ENCODE data around the gene MARS1. TPM values are rescaled to one million over a fixed set of nuclear protein-coding genes. Genes with fewer than 3 reads are reported as not detected.
A peak's percentile ranks its signal among the peaks of the same experiment; 100 is the strongest.
"Not testable (repeated sequence)": the region's sequence is repeated elsewhere in the genome, so short reads cannot be mapped to it uniquely, and the experiment has no call there.

Gene MARS1
- 176 to 350 TPM (median 331 TPM) in 3 replicates for total RNA-seq
- long read RNA-seq, transcript MARS-201 (21 exons, 2,905 nt) = major isoform, 578 of 714 reads
- long read RNA-seq, partial matches to known transcripts = 46 of 714 reads
- long read RNA-seq, other reads (novel, unspliced or antisense) = 90 of 714 reads

- no peaks in the 10 kb centered on the region for H3K27me3 Mint-ChIP-seq (ENCODE audit: low read depth)
- peak; percentile 94 for DNase-seq (ENCODE audit: low spot score)
- peak within 1 kb of the TSS; percentile 99 for H3K4me3 Mint-ChIP-seq (ENCODE audit: unreplicated experiment)
- peak; percentile 27 for TF ChIP-seq CTCF (IDR thresholded peaks at IDR 0.05)
- H3K36me3 Mint-ChIP-seq (ENCODE audit: low read depth) = peaks cover 30% of the 10 kb centered on the region
- peaks cover 42% of the 10 kb centered on the region for H3K4me1 Mint-ChIP-seq (ENCODE audit: low read depth)
- H3K9me3 Mint-ChIP-seq (ENCODE audit: low read depth) = no peaks in the 10 kb centered on the region
- peak within 1 kb of the TSS; percentile 97 for H3K27ac Mint-ChIP-seq (ENCODE audit: unreplicated experiment)
These were observed at the start of gene MARS1 for GRCh38 chr12:57487597-57488401. MARS1 (plus strand) TSS chr12:57488068; CDS start chr12:57488091, 23 bp downstream.

GRCh38 chr12:57438400-57438799 lies 49.5 kb upstream of the MARS1 start:
- Mint-ChIP-seq H3K27ac (ENCODE audit: unreplicated experiment) (no peak overlapping the region), H3K36me3 (ENCODE audit: low read depth) (no peaks in the 10 kb centered on the region), H3K4me3 (ENCODE audit: unreplicated experiment) (no peak overlapping the region), H3K4me1 (ENCODE audit: low read depth) (peaks cover 4% of the 10 kb centered on the region), H3K9me3 (ENCODE audit: low read depth) (no peaks in the 10 kb centered on the region), H3K27me3 (ENCODE audit: low read depth) (no peaks in the 10 kb centered on the region)
- DNase-seq (ENCODE audit: low spot score) = no peak
- no peak for TF ChIP-seq CTCF (IDR thresholded peaks at IDR 0.05)

GRCh38 chr12:57439762-57440266 lies 48.1 kb upstream of the MARS1 start:
- peaks cover 4% of the 10 kb centered on the region for H3K4me1 Mint-ChIP-seq (ENCODE audit: low read depth)
- H3K27me3 Mint-ChIP-seq (ENCODE audit: low read depth) = no peaks in the 10 kb centered on the region
- H3K4me3 Mint-ChIP-seq (ENCODE audit: unreplicated experiment) = no peak overlapping the region
- no peaks in the 10 kb centered on the region for H3K9me3 Mint-ChIP-seq (ENCODE audit: low read depth)
- H3K27ac Mint-ChIP-seq (ENCODE audit: unreplicated experiment) = no peak overlapping the region
- no peak for DNase-seq (ENCODE audit: low spot score)
- H3K36me3 Mint-ChIP-seq (ENCODE audit: low read depth) = no peaks in the 10 kb centered on the region
- no peak for TF ChIP-seq CTCF (IDR thresholded peaks at IDR 0.05)

- H3K36me3 Mint-ChIP-seq (ENCODE audit: low read depth); H3K27ac Mint-ChIP-seq (ENCODE audit: unreplicated experiment): not testable (repeated sequence)
These were observed 46.5 kb upstream of the MARS1 start for GRCh38 chr12:57441393-57441792.

GRCh38 chr12:57441846-57442427 lies 45.9 kb upstream of the MARS1 start:
- DNase-seq (ENCODE audit: low spot score) = no peak
- Mint-ChIP-seq H3K27ac (ENCODE audit: unreplicated experiment) (no peak overlapping the region), H3K9me3 (ENCODE audit: low read depth) (no peaks in the 10 kb centered on the region), H3K27me3 (ENCODE audit: low read depth) (no peaks in the 10 kb centered on the region), H3K4me1 (ENCODE audit: low read depth) (peaks cover 4% of the 10 kb centered on the region), H3K36me3 (ENCODE audit: low read depth) (no peaks in the 10 kb centered on the region), H3K4me3 (ENCODE audit: unreplicated experiment) (no peak overlapping the region)
- no peak for TF ChIP-seq CTCF (IDR thresholded peaks at IDR 0.05)

More at GRCh38 chr12:57441393-57441792, 46.5 kb upstream of the MARS1 start:
- H3K27me3 Mint-ChIP-seq (ENCODE audit: low read depth); H3K4me3 Mint-ChIP-seq (ENCODE audit: unreplicated experiment); DNase-seq (ENCODE audit: low spot score); H3K4me1 Mint-ChIP-seq (ENCODE audit: low read depth); H3K9me3 Mint-ChIP-seq (ENCODE audit: low read depth): not testable (repeated sequence)

GRCh38 chr12:57444337-57444736 lies 43.5 kb upstream of the MARS1 start:
- not testable (repeated sequence) for H3K27ac Mint-ChIP-seq (ENCODE audit: unreplicated experiment); H3K36me3 Mint-ChIP-seq (ENCODE audit: low read depth); H3K27me3 Mint-ChIP-seq (ENCODE audit: low read depth); H3K4me1 Mint-ChIP-seq (ENCODE audit: low read depth); H3K9me3 Mint-ChIP-seq (ENCODE audit: low read depth); H3K4me3 Mint-ChIP-seq (ENCODE audit: unreplicated experiment)
- DNase-seq (ENCODE audit: low spot score) = peak; percentile 34

All from chondrocyte (in vitro differentiated cells).